GM18868 (cell line): ENCODE measurements around the gene MNAT1.
"Not testable (repeated sequence)": the region's sequence is repeated elsewhere in the genome, so short reads cannot be mapped to it uniquely, and the experiment has no call there.

Source experiments
- ATAC-seq: cut with Tn5 transposase; IDR thresholded peaks from one replicate; pipeline ENCODE4 v1.9.1; 2021; ENCODE audit warnings: mild to moderate bottlenecking, moderate library complexity; ENCODE audit not compliant: unreplicated experiment

The MNAT1 gene

DNA sequence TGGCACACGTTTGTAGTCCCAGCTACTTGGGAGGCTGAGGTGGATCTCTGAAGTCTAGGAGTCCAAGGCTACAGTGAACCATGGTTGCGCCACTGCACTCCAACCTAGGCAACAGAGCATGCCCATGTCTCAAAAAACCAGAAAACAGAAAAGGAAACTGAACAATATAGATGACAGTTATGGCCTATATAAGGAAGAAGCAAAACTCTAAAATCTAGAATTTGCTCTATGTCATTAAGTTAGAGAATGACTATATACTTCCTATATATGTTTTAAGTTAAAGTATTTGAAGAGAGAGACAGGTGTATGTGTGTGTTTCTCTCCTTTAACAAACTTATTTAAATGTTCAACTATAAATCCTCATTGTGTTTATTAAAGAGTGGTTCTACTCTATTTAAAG is 65.8 kb downstream of the MNAT1 start:
- ATAC-seq: no peak

DNA sequence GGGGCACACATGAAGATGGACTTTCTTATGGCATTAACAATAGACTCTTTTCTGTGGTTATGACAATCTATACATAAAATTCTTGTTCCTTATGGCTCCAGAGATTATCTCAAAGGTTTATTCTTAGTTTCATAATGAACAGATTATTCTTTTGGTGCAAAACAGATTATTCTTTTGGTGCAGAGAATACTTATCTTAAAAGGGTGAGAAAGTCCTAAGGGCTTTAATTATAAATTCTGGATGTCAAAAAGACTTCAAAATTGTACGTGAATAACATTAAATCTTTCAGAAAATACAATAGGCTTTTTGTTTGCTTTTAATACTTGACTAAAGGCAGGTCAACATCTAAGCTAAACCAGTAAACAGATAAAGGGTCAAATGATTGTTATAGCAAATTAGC is 69.3 kb downstream of the MNAT1 start:
- ATAC-seq: no peak

DNA sequence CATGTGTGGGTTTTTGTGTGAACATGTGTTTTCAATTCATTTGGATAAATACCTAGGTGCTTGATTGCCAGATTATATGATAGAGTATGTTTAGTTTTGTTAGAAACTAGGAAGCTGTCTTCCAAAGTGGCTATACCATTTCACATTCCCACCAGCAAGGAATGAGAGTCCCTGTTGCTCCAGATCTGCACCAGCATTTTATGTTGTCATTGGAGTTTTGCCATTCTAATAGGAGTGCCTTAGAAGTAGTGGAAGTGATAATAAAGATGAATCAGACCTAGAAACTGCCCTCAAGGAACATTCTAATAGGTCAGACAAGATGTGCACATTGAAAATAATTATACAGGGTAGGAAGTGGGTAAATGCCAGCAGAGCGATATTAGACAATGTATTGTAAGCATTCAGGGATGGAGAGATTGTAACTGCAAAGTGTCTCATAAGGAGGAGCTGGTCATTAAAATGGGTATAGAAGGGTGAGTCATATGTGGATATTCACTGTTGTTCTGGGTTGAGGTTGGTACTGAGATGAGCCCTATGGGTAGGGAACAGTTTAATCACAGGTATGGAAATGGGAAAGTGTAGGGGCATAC is 71.4 kb downstream of the MNAT1 start:
- no peak for ATAC-seq

DNA sequence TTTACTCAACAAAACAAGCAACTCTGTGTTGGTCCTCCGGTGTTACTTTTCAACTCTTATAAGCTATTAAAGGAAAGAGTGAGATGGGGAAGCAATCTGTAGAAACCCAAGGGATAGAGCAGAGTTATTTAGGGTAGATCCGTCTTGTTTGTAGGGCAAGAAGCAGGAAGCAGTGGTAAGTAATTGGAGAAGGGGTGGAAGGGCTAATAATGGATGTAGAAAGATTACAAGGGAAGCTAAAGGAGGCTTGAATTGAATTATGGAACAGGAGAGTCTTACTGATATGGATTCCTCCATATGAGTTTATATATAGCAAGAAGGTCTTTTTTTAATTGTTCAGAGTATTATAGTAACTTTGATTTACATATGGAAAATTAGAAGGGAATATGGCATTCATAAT is 72.7 kb downstream of the MNAT1 start:
- ATAC-seq: no peak

DNA sequence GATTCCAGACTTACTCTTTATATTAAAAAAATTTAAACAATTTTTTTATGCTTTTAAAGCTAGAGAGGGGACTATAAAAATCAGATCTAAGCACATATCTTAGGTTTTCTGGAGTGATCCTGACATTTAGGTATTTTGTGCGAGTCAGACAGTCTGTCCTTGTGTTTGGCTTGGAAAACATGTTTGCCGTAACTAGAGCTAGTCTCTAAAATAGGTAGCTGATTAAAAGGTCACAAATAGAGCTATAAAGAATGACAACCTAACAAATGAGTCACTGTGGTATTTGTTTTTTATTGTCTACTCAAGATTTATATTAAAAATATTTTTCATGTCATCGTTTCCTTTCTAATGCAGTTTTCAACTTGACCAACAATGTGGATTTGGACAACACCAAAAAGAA is 73.4 kb downstream of the MNAT1 start:
- no peak for ATAC-seq

DNA sequence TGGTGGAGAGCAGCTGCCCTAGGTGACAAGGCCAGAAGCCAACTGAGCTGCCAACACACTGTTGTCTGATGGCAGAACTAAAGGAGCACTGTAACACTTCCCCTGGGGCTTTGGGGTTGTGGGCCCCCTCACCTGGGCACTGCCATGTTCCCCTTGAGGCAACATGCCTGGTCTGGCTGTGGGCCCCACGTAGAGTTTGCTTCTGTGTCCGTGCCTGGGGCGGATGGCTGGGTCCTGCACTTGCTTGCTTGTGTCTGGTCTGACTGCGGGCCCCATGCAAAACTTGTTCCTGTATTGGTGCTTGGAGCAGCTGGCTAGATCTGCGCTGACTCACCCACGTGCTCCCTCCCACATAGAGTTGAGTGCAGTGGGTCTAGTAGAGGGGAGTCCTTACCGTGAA is 78.4 kb downstream of the MNAT1 start:
- ATAC-seq: no peak

DNA sequence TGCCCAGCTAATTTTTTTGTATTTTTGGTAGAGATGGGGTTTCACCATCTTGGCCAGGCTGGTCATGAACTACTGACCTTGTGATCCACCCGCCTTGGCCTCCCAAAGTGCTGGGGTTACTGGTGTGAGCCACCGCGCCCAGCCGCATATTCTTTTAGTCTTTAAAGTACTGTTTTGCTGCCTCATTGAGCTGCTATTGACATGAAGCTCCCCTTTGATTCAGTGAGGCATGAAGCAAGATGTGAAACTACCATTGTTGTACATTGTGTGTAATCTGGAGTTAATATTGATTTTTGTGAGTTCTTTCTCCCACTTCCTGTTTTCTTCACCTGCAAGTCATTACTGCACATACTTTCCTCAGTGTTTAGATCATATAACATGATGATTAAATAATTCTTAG is 80.8 kb downstream of the MNAT1 start:
- peak; percentile 99 for ATAC-seq

DNA sequence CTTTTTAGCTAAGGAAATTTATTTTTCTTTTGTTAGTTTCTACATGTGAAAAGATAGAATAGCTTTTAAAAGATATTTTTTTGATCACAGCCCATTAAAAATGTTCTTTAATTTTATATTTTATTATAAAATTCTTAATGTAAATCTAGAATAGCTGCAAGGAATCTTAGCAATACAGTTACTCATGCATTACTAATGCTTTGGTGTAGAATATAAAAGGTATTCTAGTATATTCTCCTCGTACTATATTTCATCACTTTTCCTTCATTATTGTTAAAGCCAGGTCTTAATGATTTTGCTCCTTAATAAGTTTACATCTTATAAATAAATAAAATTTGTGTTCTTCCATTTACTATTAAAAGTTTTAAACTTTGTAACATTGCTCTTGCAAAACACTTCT is 82.6 kb downstream of the MNAT1 start:
- ATAC-seq: no peak

DNA sequence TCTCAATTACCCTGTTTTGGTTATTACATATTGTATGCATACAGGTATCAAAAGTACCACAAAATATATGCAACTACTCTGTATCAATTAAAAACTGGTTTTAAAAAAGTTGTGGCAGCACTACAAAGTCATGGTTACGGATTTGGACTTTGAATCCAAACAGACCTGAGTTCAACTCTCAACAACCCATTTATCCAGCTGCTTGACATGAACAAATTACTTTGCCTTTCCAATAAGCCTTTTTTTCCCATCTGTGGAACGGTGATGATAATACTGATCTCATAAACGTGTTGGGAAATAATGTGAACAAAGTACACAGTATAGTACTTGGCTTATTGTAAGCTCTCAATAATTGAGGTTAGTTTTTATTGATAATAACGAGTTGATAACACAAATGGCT is 85.0 kb downstream of the MNAT1 start:
- no peak for ATAC-seq

DNA sequence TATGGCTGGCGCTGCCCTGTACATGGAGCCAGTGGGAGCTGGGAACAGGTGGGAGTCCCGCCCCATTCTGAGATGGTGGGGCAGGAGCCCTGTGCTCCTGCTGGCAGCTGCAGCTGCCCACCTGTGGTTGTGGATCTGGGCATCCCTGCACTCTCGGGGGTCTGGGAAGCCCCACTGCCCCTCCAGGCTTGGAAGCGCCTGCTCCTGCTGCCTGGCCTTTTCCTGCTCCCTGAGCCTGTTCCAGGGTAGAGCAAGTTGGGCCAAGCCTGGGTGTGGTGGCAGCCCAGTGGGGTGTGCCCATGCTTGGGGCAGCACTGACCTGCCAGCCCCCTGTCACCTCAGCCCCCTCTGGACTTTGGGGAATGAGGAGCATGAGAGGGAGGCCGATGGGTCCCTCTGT is 104.0 kb downstream of the MNAT1 start:
- ATAC-seq: no peak

DNA sequence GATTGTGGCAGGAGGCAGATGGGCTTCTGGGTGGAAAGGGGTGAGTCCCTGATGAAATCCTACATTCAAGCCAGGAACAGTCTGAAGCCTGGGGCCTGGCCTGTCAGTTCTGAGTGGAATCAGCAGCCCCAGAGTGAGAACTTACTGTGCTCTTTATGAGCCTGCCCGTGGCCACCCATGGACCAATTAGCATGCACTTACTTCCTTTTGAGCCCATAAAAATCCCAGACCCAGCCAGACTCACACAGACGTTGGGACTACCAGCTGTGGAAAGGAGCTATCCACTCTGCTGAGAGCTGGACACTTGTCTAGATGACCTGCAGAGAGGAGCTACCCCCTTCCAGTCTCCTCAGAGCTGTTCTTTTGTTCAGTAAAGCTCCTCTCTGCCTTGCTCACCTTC is 104.5 kb downstream of the MNAT1 start:
- ATAC-seq: no peak

DNA sequence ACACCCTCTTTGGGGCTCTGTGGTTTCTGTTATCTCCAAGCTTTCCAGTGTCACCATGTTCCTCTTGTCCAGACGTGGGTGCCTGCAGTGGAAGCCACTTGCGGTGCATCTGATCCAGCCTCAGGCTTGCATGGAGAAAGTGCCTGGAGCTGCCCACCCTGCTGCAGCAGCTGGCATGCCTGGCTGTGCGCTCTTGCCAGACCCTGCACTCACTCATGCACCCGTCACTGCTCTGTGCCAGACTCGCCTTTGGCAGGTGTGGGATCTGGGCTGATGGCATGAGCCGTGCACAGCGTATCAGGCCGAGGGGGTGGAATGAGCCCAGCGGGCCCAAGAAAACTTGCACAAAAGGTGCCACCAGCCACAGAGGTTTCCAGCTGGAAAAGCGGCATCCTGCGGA is 105.1 kb downstream of the MNAT1 start:
- no peak for ATAC-seq

DNA sequence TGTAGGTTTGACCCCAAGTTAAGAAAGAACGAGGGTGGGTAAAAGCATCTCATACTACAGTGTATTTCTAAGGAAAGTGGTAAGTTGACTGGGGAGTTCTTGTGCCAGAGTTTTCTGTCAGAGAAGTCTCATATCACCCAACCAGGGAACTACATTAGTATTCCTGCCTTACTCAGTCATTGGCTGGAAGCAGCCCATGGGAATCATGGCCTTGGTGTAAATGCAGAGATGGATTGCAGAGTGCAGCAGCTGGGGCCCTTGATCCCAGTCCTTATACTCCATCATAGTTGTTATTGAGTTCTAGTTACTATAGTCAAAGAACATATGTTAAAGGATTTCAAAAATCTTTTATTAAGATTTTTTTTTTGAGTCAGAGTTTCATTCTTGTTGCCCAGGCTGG is 105.8 kb downstream of the MNAT1 start:
- ATAC-seq: no peak

DNA sequence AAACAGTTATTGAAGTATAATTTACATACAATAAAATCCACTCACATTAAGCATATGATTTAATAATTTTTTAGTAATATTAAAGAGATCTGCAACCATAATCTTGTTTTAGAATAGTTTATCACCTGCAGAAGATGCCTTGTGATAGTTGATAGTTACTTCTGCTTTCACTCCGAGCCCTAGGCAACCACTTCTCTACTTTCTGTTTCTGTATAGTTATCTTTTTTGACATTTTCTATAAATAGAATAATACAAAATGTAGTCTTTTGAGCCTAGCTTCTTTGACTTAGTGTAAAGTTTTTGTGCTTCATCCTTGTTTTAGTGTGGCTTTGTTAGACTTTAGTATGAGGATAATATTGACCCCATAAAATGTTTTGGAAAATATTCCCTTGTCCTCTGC is 111.0 kb downstream of the MNAT1 start:
- ATAC-seq: peak; percentile 99

DNA sequence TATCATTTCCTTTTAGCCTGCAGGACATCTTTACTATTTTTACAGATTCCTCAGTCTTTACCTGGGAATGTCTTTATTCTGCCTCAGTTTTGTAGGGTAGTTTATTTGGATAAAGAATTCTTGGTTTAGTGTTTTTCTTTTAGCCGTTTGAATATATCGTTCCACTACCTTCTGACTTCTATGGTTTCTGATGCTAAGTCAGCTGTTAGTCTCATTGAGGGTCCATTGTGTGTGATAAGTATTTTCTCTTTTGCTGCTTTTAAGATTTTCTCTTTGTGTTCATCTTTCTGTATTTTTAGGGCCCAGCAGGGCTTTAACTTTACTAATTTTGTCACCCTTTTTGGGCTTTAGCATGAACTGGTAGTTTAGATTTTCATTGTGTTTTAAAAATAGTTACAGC is 113.5 kb downstream of the MNAT1 start:
- no peak for ATAC-seq

DNA sequence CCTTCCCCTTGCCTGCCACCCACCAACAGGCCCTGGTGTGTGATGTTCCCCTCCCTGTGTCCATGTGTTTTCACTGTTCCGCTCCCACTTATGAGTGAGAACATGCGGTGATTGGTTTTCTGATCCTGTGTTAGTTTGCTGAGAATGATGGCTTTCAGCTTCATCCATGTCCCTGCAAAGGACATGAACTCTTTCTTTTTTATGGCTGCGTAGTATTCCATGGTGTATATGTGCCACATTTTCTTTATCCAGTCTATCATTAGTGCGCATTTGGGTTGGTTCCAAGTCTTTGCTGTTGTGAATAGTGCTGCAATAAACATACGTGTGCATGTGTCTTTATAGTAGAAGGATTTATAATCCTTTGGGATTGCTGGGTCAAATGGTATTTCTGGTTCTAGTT is 117.1 kb downstream of the MNAT1 start:
- not testable (repeated sequence) for ATAC-seq

DNA sequence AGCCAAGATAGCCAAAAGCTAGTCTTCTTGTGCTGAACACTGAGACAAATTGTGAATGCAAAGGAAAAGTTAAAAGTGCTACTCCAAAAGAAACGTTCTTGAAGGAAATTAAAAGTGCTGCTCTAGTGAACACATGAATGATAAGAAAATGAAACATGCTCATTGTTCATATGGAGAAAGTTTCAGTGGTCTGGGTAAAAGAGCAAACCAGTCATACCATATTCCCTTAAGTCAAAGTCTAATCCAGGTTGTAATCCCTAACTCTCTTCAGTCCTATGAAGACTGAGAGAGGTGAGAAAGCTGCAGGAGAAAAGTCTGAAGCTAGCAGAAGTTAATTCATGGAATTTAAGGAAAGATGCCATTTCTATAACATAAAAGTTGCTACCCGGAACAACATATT is 121.5 kb downstream of the MNAT1 start:
- ATAC-seq: no peak

DNA sequence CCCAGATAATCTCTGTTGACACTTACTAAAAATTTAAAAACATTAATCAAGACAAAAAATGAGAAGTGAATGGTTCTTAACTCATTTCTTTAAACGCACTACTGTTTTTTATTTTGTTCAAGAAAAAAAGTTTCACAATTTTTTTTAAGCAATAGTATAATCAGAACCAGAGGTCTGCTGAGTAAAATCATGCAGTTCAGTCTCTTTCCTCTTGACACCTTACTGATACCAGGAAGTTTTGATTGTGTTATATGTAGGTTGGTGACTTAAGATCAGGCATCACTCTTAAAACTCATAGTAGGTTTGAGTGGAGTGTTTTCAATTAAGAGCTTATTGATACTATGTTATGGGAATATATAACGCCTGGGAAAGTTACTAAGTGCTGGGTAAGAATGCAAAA is 125.0 kb downstream of the MNAT1 start:
- no peak for ATAC-seq

DNA sequence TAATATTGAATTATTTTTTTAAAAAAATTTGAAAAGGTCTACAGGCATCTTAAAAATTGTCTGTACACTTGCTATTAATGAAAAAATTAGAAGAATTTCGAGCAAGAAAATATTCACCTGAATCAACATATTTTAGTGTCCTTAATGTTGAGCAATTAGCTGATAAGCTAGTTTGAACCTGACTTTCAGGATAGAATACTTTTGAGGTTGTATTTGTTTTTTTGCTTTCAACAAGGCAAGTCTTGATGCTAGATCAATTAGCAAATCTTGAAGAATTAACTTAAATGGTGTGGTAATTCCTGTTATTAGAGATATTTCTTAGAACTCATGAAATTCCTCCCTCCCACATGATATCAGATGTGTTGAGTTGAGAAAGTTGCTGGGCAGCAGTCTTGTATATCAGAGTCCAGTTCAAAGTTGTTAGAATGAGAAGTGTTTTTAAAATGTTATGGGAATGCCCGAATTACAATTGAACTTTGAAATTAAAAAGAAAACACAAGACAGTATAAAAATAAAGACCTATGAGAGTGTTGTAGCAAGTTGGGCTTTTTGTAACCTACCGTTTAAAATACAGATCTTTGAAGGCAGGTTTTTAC is 127.1 kb downstream of the MNAT1 start:
- ATAC-seq: no peak

DNA sequence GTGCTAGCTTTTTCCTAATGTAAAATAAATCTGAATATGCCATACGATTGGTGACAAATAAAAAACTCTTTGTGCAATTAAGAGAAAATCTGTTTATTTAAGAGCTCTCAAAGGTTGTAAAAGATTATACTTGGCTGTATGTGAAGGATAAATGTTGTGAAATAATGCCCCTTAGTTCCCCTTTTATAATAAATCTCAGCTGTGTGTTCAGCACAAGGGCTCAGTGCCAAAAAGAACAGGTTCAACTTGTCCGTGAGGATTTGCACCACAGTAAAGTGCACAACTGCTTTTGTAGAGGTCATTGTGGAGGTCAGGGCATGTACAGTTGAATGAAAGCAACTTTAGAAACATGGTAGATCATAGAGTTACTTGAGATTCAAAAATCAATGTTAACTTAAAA is 127.7 kb downstream of the MNAT1 start:
- no peak for ATAC-seq

DNA sequence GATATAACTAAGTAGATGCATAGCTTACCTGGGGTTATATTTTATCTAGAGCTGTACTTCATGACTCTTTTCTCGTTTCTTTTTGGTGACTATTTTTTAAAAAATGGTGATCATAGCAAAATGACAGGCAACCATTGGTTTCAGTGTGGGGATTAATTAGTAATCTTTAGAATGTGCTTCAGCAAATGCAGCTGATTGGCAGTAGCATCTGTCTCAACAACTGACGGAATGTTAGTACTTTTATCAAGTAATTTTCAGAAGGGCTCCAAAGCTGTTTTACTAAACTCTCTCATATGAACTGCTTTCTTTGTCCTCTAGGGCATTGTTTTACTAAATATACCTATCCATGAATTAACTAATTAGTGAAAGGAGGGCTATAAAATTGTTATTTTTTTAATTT is 128.7 kb downstream of the MNAT1 start:
- ATAC-seq: no peak

DNA sequence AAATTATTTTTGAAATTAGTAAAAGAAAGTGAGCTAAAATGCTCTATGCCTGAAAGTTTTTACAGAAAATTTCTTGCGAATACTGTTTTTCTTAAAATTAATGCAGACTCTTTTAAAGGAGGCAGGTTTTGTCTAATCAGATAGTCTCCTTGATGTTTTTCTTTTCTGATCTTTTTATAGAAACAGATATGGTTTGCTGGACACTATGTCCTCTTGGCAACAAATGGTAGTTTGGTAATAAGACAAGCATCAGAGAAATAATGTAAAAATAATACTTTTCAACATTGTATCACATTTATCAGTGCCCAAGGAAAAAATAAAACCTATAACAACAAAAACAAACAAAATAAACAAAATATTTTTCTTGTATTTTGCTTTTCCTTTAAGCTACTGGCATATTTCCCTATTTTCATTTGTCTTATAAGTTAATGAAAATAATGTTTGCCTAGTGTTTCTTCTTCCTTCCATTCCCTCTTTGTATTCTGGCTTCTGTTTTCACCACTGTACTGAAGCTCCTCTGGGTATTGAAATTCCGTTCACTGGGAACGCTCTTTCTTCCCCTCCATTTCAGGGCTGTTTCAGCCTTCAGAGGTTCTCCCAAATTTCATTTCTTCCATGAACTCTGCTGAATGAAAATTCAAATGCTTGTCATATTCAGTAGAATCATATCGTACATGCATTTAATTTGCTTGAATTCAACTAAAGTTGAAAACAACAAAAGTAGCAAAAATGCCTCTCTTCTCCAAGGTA is 131.0 kb downstream of the MNAT1 start:
- no peak for ATAC-seq
